ENCODE data around the gene C1QTNF8. TPM values are rescaled to one million over a fixed set of nuclear protein-coding genes. Genes with fewer than 3 reads are reported as not detected.

The C1QTNF8 gene
- total and polyA plus RNA-seq, 4 donors, result 0.08 to 0.74 TPM; not detected in 2

DNA sequence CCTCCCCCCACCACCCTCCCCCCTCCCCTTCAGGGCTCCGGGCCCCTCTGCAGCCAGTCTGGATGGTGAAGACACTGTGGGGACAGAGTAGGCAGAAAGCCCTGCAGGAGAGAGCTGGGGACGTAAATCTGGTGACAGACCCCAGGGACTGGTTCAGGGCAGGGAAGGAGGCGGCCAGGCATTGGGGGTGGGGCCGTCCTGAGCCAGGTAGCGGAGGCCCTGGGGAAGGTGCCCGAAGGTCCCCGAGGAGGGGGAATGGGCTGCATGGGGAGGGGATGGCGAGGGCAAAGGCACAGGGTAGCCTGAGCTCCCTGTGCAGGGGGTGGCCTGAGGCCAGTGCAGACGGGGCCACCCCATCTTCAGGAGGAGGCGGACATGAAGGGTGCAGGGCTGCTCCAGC, 30.5 kb upstream of the C1QTNF8 start:
- H3K27ac ChIP-seq (ENCODE audit: low read depth in 1 of 2, low read length in 1 of 2), result no peak overlapping the region
- no peaks in the 10 kb centered on the region for H3K36me3 ChIP-seq (ENCODE audit: control insufficient read depth in 4 of 4, insufficient read depth in 4 of 4, low read length in 4 of 4)
- H3K27me3 ChIP-seq (ENCODE audit: control insufficient read depth in 3 of 3, insufficient read depth in 3 of 3, low read length in 2 of 3), result peaks cover 0 to 28% (median 7%) of the 10 kb centered on the region in 3 donors
- no peaks in the 10 kb centered on the region for H3K4me1 ChIP-seq (ENCODE audit: control insufficient read depth in 5 of 5, insufficient read depth in 5 of 5, low read length in 5 of 5)
- TF ChIP-seq, protein P1, sequence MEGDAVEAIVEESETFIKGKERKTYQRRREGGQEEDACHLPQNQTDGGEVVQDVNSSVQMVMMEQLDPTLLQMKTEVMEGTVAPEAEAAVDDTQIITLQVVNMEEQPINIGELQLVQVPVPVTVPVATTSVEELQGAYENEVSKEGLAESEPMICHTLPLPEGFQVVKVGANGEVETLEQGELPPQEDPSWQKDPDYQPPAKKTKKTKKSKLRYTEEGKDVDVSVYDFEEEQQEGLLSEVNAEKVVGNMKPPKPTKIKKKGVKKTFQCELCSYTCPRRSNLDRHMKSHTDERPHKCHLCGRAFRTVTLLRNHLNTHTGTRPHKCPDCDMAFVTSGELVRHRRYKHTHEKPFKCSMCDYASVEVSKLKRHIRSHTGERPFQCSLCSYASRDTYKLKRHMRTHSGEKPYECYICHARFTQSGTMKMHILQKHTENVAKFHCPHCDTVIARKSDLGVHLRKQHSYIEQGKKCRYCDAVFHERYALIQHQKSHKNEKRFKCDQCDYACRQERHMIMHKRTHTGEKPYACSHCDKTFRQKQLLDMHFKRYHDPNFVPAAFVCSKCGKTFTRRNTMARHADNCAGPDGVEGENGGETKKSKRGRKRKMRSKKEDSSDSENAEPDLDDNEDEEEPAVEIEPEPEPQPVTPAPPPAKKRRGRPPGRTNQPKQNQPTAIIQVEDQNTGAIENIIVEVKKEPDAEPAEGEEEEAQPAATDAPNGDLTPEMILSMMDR (IDR thresholded peaks at IDR 0.05; ENCODE audit: control extremely low read depth, extremely low read depth), result no peak
- no peak overlapping the region for H3K9ac ChIP-seq (ENCODE audit: insufficient read depth in 1 of 2, low read length in 2 of 2)
- WGBS, 2 donors, result 36 to 45% methylated on average over 9 to 10 of the region's 10 CpGs
- DNase-seq (no peak), ATAC-seq (ENCODE audit: insufficient read depth, low FRiP score) (no peak)
- peaks cover 0 to 6% (median 0%) of the 10 kb centered on the region in 4 donors for H3K9me3 ChIP-seq (ENCODE audit: control insufficient read depth in 4 of 4, insufficient read depth in 3 of 4, low read length in 3 of 4)
- H3K4me3 ChIP-seq, result no peak overlapping the region

DNA sequence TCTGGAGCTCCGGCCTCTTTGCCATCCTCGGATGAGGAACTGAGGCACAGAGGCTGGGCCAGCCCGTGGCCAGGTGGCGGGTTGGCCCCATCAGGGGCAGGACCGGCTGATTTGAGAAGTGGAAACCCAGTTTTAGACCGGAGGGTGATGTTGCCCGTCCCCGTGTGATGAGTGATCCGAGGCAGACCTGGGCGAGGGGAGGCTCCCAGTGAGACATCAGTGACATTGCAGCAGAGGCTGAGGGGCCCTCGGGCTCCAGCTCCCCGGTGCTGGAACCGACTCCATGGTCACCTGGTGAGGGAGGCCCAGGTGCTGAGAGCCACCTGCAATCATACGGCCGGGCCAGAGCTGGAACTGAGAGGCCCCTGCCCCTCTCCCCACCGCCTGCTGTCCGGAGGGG, 30.0 kb upstream of the C1QTNF8 start:
- ATAC-seq (ENCODE audit: insufficient read depth, low FRiP score) (no peak), DNase-seq (no peak)
- Histone ChIP-seq H3K4me3 (no peak overlapping the region), H3K9me3 (ENCODE audit: control insufficient read depth in 4 of 4, insufficient read depth in 3 of 4, low read length in 3 of 4) (peaks cover 0 to 6% (median 0%) of the 10 kb centered on the region in 4 donors), H3K27me3 (ENCODE audit: control insufficient read depth in 3 of 3, insufficient read depth in 3 of 3, low read length in 2 of 3) (peaks cover 0 to 30% (median 7%) of the 10 kb centered on the region in 3 donors), H3K27ac (ENCODE audit: low read depth in 1 of 2, low read length in 1 of 2) (no peak overlapping the region), H3K9ac (ENCODE audit: insufficient read depth in 1 of 2, low read length in 2 of 2) (no peak overlapping the region), H3K36me3 (ENCODE audit: control insufficient read depth in 4 of 4, insufficient read depth in 4 of 4, low read length in 4 of 4) (no peaks in the 10 kb centered on the region), H3K4me1 (ENCODE audit: control insufficient read depth in 5 of 5, insufficient read depth in 5 of 5, low read length in 5 of 5) (no peaks in the 10 kb centered on the region)
- WGBS, 2 donors, result 49 to 55% methylated on average over 17 of the region's 17 CpGs
- TF ChIP-seq, protein P1 (IDR thresholded peaks at IDR 0.05; ENCODE audit: control extremely low read depth, extremely low read depth), result no peak

DNA sequence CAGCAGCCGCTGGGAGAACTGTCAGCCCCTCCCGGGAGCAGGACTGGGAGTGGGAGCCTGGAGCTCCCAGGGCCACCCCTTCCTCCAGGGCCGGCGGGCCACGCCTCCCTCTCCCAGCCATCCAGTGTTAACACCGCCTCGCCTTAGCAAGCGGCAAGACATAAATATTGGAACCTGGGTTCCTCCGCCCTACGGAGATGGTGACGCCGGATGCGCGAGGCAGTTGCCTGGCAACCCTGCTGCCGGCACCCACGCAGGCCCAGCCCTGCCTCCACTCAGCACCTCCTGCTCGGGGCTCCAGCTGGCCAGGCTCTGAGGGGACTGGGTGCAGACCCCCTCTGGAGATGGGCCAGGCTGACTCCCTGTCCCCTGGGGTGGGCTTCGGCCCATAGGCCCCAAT, 29.4 kb upstream of the C1QTNF8 start:
- DNase-seq, result peak; percentile 68 to 79 (median 79)
- no peak overlapping the region for H3K4me3 ChIP-seq
- H3K27me3 ChIP-seq (ENCODE audit: control insufficient read depth in 3 of 3, insufficient read depth in 3 of 3, low read length in 2 of 3), result peaks cover 0 to 33% (median 7%) of the 10 kb centered on the region in 3 donors
- H3K9ac ChIP-seq (ENCODE audit: insufficient read depth in 1 of 2, low read length in 2 of 2), result no peak overlapping the region
- no peaks in the 10 kb centered on the region for H3K4me1 ChIP-seq (ENCODE audit: control insufficient read depth in 5 of 5, insufficient read depth in 5 of 5, low read length in 5 of 5)
- no peak overlapping the region for H3K27ac ChIP-seq (ENCODE audit: low read depth in 1 of 2, low read length in 1 of 2)
- WGBS, 2 donors, result 17 to 27% methylated on average over 18 of the region's 18 CpGs
- TF ChIP-seq, protein P1 (IDR thresholded peaks at IDR 0.05; ENCODE audit: control extremely low read depth, extremely low read depth), result no peak
- H3K9me3 ChIP-seq (ENCODE audit: control insufficient read depth in 4 of 4, insufficient read depth in 3 of 4, low read length in 3 of 4), result peaks cover 0 to 6% (median 0%) of the 10 kb centered on the region in 4 donors
- ATAC-seq (ENCODE audit: insufficient read depth, low FRiP score), result no peak
- no peaks in the 10 kb centered on the region for H3K36me3 ChIP-seq (ENCODE audit: control insufficient read depth in 4 of 4, insufficient read depth in 4 of 4, low read length in 4 of 4)

DNA sequence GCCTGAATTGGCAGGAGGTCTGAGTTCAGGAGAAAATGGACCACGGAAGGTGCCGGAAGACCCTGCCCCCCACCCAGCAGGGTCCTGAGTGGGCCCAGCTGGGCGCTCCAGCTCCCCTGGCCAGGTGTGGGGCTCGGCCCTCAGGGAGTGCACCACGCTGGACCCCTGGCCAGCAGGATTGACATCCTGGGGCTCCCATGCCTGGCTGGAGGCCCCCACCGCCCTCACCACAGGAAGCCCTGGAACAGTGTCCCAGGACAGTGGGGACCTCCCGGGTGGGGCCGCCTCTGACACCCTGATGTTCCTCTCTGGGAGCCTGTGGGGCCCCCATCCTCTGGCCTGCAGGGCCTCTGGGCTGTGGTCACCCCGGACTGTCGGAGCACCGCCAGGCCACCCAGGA, 28.8 kb upstream of the C1QTNF8 start:
- peaks cover 0 to 33% (median 7%) of the 10 kb centered on the region in 3 donors for H3K27me3 ChIP-seq (ENCODE audit: control insufficient read depth in 3 of 3, insufficient read depth in 3 of 3, low read length in 2 of 3)

More for the DNA sequence above, 28.8 kb upstream of the C1QTNF8 start:
- Histone ChIP-seq H3K9ac (ENCODE audit: insufficient read depth in 1 of 2, low read length in 2 of 2) (no peak overlapping the region), H3K4me1 (ENCODE audit: control insufficient read depth in 5 of 5, insufficient read depth in 5 of 5, low read length in 5 of 5) (no peaks in the 10 kb centered on the region), H3K36me3 (ENCODE audit: control insufficient read depth in 4 of 4, insufficient read depth in 4 of 4, low read length in 4 of 4) (no peaks in the 10 kb centered on the region), H3K27ac (ENCODE audit: low read depth in 1 of 2, low read length in 1 of 2) (no peak overlapping the region), H3K4me3 (no peak overlapping the region), H3K9me3 (ENCODE audit: control insufficient read depth in 4 of 4, insufficient read depth in 3 of 4, low read length in 3 of 4) (peaks cover 0 to 4% (median 0%) of the 10 kb centered on the region in 4 donors)
- no peak for ATAC-seq (ENCODE audit: insufficient read depth, low FRiP score)
- 83 to 87% methylated on average over 10 to 11 of the region's 11 CpGs for WGBS, 2 donors
- no peak for DNase-seq
- TF ChIP-seq, protein P1 (IDR thresholded peaks at IDR 0.05; ENCODE audit: control extremely low read depth, extremely low read depth), result no peak
